ENCODE measurements around the gene TPSB2. TPM values are rescaled to one million over a fixed set of nuclear protein-coding genes. Genes with fewer than 3 reads are reported as not detected.

Gene TPSB2
- total RNA-seq, 1 donor from 2014 or later: not detected

DNA sequence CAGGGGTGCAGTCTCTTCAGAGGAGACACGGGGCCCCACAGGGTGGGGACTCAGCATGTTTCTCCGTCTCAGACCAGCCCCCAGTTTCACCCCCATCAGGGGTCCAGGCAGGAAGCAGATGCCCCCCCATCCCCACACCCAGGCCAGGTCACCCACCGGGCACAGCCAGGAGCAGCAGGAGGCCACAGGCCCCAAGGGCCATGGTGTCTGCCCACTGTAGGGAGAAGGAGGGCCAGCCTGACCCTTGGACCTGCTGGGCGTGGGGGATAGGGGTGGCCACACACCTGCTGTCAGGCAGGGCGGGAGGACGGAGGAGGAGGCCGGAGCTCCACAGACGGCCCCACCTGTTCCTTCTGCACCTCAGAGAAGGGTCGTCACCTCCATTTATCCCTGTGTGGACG lies 4.9 kb downstream of the TPSB2 start, which contains the start of gene TPSG1:
TSS of gene TPSG1 (minus strand) at position 218 of the 401 bp plus-strand sequence. CDS start at position 202, 16 bp downstream.
- Mint-ChIP-seq H3K4me1 (ENCODE audit: unreplicated experiment) (no peaks in the 10 kb centered on the region), H3K27ac (ENCODE audit: unreplicated experiment) (no peak within 1 kb of the TSS), H3K27me3 (ENCODE audit: unreplicated experiment) (peaks cover 7% of the 10 kb centered on the region), H3K36me3 (ENCODE audit: low read depth, unreplicated experiment) (no peaks in the 10 kb centered on the region), H3K9me3 (ENCODE audit: unreplicated experiment) (no peaks in the 10 kb centered on the region), H3K4me3 (ENCODE audit: unreplicated experiment) (no peak within 1 kb of the TSS)
- no peak for DNase-seq (ENCODE audit: low spot score)
- TF ChIP-seq, protein P1, sequence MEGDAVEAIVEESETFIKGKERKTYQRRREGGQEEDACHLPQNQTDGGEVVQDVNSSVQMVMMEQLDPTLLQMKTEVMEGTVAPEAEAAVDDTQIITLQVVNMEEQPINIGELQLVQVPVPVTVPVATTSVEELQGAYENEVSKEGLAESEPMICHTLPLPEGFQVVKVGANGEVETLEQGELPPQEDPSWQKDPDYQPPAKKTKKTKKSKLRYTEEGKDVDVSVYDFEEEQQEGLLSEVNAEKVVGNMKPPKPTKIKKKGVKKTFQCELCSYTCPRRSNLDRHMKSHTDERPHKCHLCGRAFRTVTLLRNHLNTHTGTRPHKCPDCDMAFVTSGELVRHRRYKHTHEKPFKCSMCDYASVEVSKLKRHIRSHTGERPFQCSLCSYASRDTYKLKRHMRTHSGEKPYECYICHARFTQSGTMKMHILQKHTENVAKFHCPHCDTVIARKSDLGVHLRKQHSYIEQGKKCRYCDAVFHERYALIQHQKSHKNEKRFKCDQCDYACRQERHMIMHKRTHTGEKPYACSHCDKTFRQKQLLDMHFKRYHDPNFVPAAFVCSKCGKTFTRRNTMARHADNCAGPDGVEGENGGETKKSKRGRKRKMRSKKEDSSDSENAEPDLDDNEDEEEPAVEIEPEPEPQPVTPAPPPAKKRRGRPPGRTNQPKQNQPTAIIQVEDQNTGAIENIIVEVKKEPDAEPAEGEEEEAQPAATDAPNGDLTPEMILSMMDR (IDR thresholded peaks at IDR 0.05; ENCODE audit: unreplicated experiment): no peak

DNA sequence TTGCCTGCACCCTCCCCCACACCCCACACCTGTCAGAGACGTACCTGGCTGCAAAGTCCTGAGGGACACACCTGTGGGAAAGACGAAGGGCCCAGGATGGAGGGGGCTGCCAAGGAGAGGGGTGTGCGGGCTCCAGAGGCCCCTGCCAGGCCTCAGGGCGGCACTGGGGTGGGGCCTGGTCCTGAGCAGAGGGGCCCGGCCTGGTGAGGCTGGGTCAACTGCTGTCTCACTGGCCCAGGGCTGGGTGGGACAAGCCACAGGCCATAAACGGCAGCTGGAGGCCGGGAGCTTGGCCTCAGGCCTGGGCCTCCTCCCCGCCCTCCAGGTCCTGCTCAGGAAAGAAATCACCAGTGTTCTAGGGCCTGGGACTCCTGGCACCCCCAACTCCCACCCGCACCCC lies 5.4 kb downstream of the TPSB2 start:
- Mint-ChIP-seq H3K4me3 (ENCODE audit: unreplicated experiment) (no peak overlapping the region), H3K36me3 (ENCODE audit: low read depth, unreplicated experiment) (no peaks in the 10 kb centered on the region), H3K27ac (ENCODE audit: unreplicated experiment) (no peak overlapping the region), H3K4me1 (ENCODE audit: unreplicated experiment) (no peaks in the 10 kb centered on the region), H3K9me3 (ENCODE audit: unreplicated experiment) (no peaks in the 10 kb centered on the region), H3K27me3 (ENCODE audit: unreplicated experiment) (peaks cover 7% of the 10 kb centered on the region)
- DNase-seq (ENCODE audit: low spot score): no peak
- TF ChIP-seq, protein P1 (IDR thresholded peaks at IDR 0.05; ENCODE audit: unreplicated experiment): no peak

DNA sequence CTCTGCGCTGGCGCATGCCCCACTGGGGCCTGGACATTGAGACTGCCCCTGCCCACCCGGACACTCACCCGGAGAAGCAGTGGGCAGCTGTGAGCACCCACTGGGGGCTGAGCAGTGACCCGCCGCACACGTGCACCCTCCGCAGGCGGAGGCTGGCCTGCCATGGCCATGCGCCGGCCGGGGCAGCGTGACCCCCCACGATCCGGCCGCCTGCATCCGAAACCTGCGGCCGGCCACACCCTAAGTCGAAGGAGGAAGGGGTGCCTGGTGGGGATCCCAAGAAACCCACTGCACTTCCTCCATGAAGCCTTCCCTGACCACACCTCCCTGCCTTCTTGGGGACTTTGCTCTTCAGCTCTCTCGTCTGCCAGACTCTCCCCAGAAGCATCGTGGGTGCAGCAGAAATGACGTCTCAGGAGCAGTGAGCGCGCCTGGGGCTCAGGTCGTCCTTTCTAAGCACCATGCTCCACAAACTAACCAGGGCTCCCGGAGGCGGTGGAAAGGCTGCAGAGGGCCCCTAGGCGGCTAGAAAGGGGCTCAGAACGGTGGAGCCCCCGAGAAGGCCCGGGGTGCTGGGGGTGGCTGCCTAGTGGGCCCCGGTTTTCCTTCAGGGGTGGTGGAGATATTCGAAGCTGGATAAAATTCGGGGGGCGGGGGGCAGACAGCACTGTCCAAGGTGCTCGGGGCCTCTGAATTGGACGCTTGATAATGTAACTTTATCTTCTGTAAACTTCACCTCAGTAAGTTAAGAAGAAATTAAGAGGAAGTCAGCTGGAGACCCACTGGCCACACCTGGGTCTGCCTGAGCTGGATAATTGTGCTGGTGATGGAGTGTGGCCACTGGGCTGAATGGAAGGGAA lies 6.4 kb downstream of the TPSB2 start:
- Mint-ChIP-seq H3K4me3 (ENCODE audit: unreplicated experiment) (no peak overlapping the region), H3K9me3 (ENCODE audit: unreplicated experiment) (no peaks in the 10 kb centered on the region), H3K4me1 (ENCODE audit: unreplicated experiment) (no peaks in the 10 kb centered on the region), H3K27me3 (ENCODE audit: unreplicated experiment) (peaks cover 7% of the 10 kb centered on the region), H3K27ac (ENCODE audit: unreplicated experiment) (no peak overlapping the region), H3K36me3 (ENCODE audit: low read depth, unreplicated experiment) (no peaks in the 10 kb centered on the region)
- no peak for DNase-seq (ENCODE audit: low spot score)
- TF ChIP-seq, protein P1 (IDR thresholded peaks at IDR 0.05; ENCODE audit: unreplicated experiment): no peak

DNA sequence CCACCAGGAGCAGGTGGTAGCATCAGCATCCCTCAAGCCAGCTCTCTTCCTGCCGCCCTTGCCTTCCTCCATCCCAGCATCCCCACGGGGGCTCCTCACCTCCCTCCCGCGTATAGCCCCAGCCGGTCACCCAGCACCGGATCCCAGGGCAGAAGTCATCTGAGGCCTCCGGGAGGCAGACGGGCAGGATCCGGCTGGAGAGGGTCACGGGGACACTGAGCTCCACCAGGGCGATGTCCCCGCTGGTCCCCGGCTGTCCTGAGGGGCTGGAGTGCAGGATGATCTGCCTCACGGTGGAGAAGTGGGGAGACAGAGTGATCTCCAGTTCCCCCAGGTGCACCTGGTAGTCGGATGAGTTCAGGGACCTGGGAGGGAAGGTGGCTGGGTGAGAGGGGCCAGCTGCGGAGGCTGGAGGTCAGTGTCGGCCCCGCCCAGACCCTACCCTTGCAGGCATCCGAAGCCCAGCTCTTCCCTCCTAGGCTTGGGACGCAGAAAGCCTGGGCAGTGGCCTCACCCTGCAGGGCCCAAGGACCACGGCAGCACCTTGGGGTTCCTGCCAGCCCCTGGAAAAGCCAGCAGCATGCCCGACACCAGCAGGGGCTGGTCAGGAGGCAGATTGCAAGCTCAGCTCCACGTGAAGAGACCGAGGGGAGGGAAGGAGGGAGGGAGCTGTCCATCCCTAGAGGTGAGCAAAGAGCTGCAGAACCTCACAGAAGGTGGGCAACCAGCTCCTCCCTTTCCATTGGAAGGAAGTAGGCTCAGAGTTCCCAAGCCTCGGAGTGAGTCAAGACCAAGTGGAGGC lies 7.2 kb downstream of the TPSB2 start:
- no peaks in the 10 kb centered on the region for H3K4me1 Mint-ChIP-seq (ENCODE audit: unreplicated experiment)
- H3K4me3 Mint-ChIP-seq (ENCODE audit: unreplicated experiment): no peak overlapping the region
- no peak overlapping the region for H3K27ac Mint-ChIP-seq (ENCODE audit: unreplicated experiment)
- H3K36me3 Mint-ChIP-seq (ENCODE audit: low read depth, unreplicated experiment): no peaks in the 10 kb centered on the region
- no peaks in the 10 kb centered on the region for H3K9me3 Mint-ChIP-seq (ENCODE audit: unreplicated experiment)
- H3K27me3 Mint-ChIP-seq (ENCODE audit: unreplicated experiment): peaks cover 7% of the 10 kb centered on the region
- no peak for DNase-seq (ENCODE audit: low spot score)
- TF ChIP-seq, protein P1 (IDR thresholded peaks at IDR 0.05; ENCODE audit: unreplicated experiment): no peak

Measured in endothelial cell (in vitro differentiated cells).